ENCODE results near the gene TXNIP.

- no peak for TF ChIP-seq EZH2 (IDR thresholded peaks at IDR 0.05; ENCODE audit: insufficient read depth, low read length)
- TF ChIP-seq CTCF (IDR thresholded peaks at IDR 0.05; ENCODE audit: insufficient read depth, low read depth, low read length), result no peak
Measured at GRCh38 chr1:145997016-145997717, 788 bp upstream of the TXNIP start.

Data from astrocyte (in vitro differentiated cells and primary cell).